Activated CD8-positive, alpha-beta memory T cell treated with anti-CD3 and anti-CD28 coated beads for 48 hours (primary cell): Measurements from ENCODE around the gene L3MBTL1.
"Not testable (repeated sequence)": the region's sequence is repeated elsewhere in the genome, so short reads cannot be mapped to it uniquely, and the experiment has no call there.

Experiments
- DNase-seq, 3 experiments: peaks; one replicate each; pipeline ENCODE4 v3.0.0-alpha.2; 2020; ENCODE audit warnings: low read depth in 2 of 3, low spot score in 2 of 3

Gene L3MBTL1

GRCh38 chr20:43584448-43585136 is 77.1 kb downstream of the L3MBTL1 start:
- no peak for DNase-seq

GRCh38 chr20:43586641-43587040 is 79.1 kb downstream of the L3MBTL1 start:
- no peak for DNase-seq

GRCh38 chr20:43588526-43588925 is 81.0 kb downstream of the L3MBTL1 start:
- DNase-seq = not testable (repeated sequence)

GRCh38 chr20:43590036-43590391 is 82.5 kb downstream of the L3MBTL1 start:
- peak in 1 of 3 experiments; percentile 2 for DNase-seq

- peak; percentile 57 to 67 (median 62) for DNase-seq
Observed at GRCh38 chr20:43590392-43591303, 83.2 kb downstream of the L3MBTL1 start, which contains the start of gene IFT52. IFT52 (plus strand) TSS chr20:43590937; CDS start chr20:43594699, 3,762 bp downstream.
